ENCODE results near the gene PCNX3.

GRCh38 chr11:65577756-65578109, 37.8 kb upstream of the PCNX3 start:
- TF ChIP-seq YY1 (IDR thresholded peaks at IDR 0.05; ENCODE audit: insufficient read depth, insufficient read length), result no peak
- no peak for TF ChIP-seq ZNF274 (IDR thresholded peaks at IDR 0.05; ENCODE audit: low read depth, low read length)
- TF ChIP-seq SUZ12 (IDR thresholded peaks at IDR 0.05; ENCODE audit: extremely low read depth, insufficient read depth, insufficient read length), result no peak
